ENCODE data around the gene ABHD12B. TPM values are rescaled to one million over a fixed set of nuclear protein-coding genes. Genes with fewer than 3 reads are reported as not detected.

Gene ABHD12B
- total RNA-seq, 4 donors from 2014 or later, result 20.9 to 77.3 (median 36.2) TPM

- no peak for DNase-seq (ENCODE audit: low spot score in 2 of 2)
- 83% methylated on average over 2 of the region's 2 CpGs for WGBS, 2 donors
- intact Hi-C loops (cut with DNase I; ENCODE audit: low total_unique reads), result no loop called here
- TF ChIP-seq, protein P1, sequence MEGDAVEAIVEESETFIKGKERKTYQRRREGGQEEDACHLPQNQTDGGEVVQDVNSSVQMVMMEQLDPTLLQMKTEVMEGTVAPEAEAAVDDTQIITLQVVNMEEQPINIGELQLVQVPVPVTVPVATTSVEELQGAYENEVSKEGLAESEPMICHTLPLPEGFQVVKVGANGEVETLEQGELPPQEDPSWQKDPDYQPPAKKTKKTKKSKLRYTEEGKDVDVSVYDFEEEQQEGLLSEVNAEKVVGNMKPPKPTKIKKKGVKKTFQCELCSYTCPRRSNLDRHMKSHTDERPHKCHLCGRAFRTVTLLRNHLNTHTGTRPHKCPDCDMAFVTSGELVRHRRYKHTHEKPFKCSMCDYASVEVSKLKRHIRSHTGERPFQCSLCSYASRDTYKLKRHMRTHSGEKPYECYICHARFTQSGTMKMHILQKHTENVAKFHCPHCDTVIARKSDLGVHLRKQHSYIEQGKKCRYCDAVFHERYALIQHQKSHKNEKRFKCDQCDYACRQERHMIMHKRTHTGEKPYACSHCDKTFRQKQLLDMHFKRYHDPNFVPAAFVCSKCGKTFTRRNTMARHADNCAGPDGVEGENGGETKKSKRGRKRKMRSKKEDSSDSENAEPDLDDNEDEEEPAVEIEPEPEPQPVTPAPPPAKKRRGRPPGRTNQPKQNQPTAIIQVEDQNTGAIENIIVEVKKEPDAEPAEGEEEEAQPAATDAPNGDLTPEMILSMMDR (IDR thresholded peaks at IDR 0.05), result no peak
- no peak for TF ChIP-seq POLR2A (IDR thresholded peaks at IDR 0.05)
- H3K4me3 ChIP-seq (ENCODE audit: low read depth, poor library complexity, severe bottlenecking), result no peak overlapping the region
Observed at GRCh38 chr14:50948205-50948604, 76.4 kb downstream of the ABHD12B start.

GRCh38 chr14:50951032-50951431 is 79.2 kb downstream of the ABHD12B start:
- TF ChIP-seq, protein P1 (IDR thresholded peaks at IDR 0.05), result no peak
- no peak for TF ChIP-seq POLR2A (IDR thresholded peaks at IDR 0.05)
- WGBS, 2 donors, result 93 to 96% methylated on average over 6 of the region's 6 CpGs
- intact Hi-C loops (cut with DNase I; ENCODE audit: low total_unique reads), result no loop called here
- no peak for DNase-seq (ENCODE audit: low spot score in 2 of 2)
- H3K4me3 ChIP-seq (ENCODE audit: low read depth, poor library complexity, severe bottlenecking), result no peak overlapping the region

DNA sequence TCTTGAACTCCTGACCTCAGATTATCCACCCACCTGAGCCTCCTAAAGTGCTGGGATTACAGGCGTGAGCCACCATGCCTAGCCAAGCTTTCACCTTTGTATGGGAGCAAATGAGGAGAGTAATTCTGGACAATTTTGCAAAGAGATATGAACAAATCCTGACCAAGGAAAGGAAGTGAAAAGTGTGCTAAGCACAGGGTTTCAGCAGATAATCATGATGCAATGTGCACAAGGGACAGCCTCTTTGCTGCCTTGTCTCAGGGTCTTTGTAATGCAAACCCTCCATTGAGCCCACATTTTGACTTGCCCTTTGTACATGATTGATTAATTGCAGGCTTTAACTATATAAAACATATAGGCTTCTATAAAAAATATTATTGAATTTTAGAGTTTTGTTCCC is 81.6 kb downstream of the ABHD12B start:
- intact Hi-C loops (cut with DNase I; ENCODE audit: low total_unique reads), result no loop called here
- TF ChIP-seq, protein P1 (IDR thresholded peaks at IDR 0.05), result no peak
- no peak for TF ChIP-seq POLR2A (IDR thresholded peaks at IDR 0.05)
- DNase-seq (ENCODE audit: low spot score in 2 of 2), result no peak
- H3K4me3 ChIP-seq (ENCODE audit: low read depth, poor library complexity, severe bottlenecking), result no peak overlapping the region
- 83 to 91% methylated on average over 1 of the region's 1 CpG for WGBS, 2 donors

Other genes with a start within 250 kb of the ABHD12B start
- gene SAV1, start 203.7 kb upstream of the ABHD12B start, total RNA-seq, result 10 to 100 TPM; 22.8 to 30.0 (median 28.3) TPM
- 10 to 100 TPM; 22.7 to 32.2 (median 28.5) TPM for gene NIN, start 40.9 kb upstream of the ABHD12B start, total RNA-seq
- gene PYGL, start 72.4 kb downstream of the ABHD12B start, total RNA-seq, result 10 to 100 TPM; 37.0 to 59.1 (median 51.6) TPM
- gene TRIM9, start 223.1 kb downstream of the ABHD12B start, total RNA-seq, result 1 to 10 TPM in 3 of 4 donors, under 1 TPM in 1; 0.76 to 3.0 (median 1.4) TPM

Data from lower leg skin (tissue), 4 donors.